CD4-positive, alpha-beta T cell treated with Interleukin-6 for 4 hours (primary cell): ENCODE measurements around the gene PRKAG2.
"Not testable (repeated sequence)": the region's sequence is repeated elsewhere in the genome, so short reads cannot be mapped to it uniquely, and the experiment has no call there.

Experiments
- DNase-seq: peaks from one replicate; pipeline ENCODE4 v3.0.0-alpha.2; 2020; ENCODE audit warnings: mixed read lengths

The PRKAG2 gene

DNA sequence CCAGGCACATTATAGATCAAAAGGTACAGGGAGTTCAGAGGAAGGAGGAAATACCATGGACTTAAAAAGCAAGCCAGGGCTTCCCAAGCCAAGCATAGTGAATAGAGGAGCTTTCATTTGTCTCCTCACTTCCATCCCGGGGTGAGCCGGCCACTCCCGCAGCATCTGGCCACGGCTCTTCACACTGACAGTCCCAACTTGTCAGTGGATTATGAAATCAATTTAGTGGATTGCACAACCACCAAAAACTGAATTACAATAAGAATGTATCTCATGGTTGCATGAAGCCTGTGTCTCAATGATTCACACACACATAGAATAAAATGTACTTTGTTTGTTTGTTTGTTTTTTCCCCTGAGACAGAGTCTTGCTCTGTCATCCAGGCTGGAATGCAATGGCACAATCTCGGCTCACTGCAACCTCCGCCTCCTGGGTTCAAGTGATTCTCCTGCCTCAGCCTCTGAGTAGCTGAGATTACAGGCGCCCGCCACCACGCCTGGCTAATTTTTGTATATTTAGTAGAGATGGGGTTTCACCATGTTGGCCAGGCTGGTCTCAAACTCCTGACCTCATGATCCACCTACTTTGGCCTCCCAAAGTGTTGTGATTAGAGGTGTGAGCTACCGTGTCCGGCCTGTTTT, 79.1 kb downstream of the PRKAG2 start:
- not testable (repeated sequence) for DNase-seq

DNA sequence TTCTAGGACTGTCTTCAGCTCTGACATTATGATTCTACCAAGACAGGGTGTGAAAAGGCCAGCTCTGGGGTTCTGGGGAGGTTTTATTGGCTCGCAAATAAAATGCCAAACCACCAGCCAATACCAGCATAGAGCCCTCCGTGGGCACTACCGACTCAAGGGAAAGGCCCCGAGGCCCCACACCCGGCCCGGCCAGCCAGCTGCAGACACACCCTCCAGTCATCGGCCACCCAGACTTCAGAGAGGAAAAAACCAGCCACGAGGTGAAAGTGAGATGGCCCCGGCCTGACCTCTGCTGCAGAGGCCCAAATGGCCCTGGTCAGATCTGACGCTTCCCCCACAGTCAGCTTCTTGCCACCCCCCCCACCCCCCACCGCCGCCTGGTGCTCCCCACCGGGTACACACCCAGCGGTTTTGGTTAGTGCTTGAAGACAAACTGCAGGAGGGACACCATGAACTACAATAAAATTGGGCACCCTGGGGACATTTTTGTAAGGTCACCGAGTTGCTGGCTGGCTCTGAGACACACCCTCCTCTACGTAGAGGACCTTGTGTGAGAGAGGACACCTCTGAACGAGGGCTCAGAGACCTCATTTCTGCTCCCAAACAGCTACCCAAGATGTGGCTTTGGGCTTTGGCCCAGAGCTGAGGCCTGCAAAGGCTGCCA, 79.9 kb downstream of the PRKAG2 start:
- DNase-seq: no peak

DNA sequence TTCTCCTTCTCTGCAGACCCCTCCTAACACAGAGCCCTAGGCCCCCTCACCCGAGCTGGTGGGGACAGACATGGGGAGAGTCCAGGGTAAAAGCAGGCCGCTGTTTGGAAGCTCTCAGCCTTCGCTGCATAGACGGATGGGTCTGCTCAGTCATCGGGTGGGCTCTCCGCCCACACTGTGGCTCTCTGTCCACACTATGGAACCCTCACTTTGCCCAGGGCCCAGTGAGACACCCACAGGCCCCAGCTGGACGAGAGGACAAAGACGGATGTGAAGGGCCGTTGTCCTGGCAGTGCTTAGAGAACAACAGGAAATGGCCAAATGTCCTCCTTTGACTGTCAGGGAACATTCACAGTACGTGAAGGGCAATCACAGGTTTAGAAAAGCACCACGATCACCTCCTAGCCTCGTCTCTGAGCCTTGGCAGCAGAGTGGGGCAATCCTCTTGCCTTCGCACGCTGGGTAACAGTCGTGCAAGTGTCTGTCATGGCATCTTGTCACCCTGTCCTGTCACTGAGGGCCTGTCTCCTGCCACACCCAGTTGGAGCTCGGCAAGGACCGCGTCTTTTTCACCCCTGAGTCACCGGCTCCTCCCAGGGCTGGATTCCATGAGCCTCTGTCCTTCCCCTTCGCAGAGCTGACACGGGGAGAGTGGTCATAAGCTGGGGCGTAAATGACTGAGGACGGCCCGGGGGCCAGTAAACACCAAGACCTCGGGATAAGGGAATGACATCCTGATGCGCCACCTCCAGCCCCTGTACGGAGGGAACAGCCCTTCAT, 80.6 kb downstream of the PRKAG2 start:
- no peak for DNase-seq

- peak; percentile 27 for DNase-seq
These were observed 81.6 kb downstream of the PRKAG2 start for GRCh38 chr7:151795168-151795811.

DNA sequence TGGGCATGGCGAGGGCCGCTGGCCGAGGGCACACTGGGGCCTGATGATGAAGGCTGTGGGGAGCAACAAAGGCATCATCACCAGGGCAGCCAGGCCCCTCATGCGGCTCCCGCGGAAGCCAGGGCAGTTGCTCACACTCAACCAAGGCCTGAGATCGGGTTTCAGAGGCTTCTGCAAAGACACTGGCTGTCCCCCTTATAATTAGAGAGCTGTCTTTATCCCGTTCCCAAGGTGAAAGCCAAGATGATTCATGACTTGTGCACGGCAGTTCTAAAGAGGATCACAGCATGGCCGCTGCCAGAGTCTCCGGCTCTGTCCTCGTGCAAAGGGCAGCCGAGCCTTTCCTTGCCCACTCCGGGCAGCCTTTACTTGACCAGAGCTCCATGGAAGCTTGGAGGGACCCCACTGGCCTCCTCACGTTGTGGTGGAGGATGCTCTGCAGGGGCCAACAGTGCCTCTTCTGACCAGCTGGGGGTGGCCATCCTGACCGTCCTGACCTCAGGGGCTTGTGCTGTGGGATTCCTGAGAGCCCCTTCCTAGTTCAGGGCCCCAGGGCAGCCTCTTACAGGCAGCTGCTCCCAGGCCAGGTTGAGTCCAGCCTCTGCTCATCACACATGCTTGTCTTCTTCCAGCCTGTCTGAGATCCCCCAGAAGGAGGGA, 82.3 kb downstream of the PRKAG2 start:
- no peak for DNase-seq

DNA sequence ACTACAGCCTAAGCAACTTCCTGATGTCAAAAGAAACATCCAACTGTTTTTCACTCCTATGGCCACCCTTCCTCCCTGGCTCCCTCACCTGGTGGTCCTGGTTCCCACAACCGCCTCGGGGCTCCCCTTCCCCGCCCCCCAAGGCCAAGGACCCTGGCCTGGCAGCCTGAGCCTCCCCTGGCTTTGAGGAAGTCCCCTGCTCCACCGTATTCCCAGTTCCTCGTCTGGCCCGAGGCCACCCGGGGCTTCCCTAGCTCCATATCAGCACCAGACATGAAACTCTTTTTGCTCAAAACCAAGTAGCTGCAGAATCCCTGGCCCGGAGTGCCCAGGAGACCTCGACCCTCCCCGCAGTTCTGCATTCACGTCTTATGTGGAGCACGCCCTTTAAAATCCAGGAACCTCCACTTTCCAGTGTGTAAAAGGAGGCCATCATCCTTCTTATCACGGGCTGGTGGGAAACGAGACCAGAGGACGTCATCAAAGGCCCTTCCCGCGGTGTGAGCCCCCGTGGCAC, 82.9 kb downstream of the PRKAG2 start:
- no peak for DNase-seq

GRCh38 chr7:151793531-151793951, 83.4 kb downstream of the PRKAG2 start:
- no peak for DNase-seq

DNA sequence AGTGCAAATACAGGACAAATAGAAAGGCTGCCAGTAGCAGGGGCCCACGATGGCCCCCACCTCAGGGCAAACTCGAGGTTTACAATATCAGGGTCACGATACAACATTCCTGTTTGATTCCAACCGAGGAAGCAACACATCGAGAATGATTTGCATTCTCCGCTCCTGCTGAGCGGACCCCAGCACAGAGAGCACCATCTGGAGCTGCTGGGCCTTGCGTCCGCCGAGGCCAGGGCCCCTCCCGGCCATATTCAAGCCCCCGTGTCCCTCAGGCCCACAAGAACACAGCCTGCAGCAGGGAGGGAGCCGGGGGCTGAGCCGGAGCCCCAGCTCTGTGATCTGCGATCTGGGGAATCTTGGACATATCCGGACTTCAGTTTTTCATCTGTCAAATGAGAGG, 84.3 kb downstream of the PRKAG2 start:
- no peak for DNase-seq

GRCh38 chr7:151792086-151792485, 84.8 kb downstream of the PRKAG2 start:
- DNase-seq: no peak

DNA sequence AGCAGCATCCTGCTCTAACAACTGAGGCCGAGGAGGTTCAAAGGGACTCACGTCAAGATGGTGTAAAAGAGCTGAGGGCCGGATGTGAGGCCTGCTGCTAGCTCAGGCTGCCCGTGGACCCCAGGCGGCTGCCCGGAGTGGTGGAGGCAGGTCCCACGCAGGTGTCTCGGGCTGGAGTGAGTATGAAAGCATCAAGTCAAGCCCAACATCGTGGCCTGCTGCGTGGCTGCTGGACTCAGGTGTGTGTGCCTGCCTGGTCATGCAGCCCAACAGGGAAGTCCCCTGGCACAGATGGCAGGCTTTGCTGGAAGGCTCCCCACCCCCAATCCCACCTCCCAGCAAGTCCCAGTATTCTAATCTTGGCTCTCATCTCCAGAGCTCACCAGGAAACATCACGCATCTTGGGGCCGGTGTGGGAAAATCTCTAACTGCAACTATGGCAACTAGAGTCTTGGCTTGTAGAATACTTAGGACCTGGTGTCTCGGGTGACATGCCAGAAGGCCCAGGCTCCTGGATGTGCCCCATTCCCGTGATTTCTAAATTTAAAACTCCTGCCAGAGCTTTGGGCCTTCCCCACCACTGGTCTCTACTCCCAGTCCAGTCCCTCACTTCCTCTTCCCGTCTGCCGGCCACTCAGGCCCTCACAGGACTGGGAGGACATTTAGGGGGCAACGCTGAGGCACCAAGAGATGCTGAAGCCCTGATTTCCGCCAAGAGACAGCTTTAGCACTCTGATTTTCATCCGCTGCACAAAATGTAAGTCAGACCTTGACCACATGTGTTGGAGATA, 85.9 kb downstream of the PRKAG2 start:
- DNase-seq: no peak

GRCh38 chr7:151790095-151790829, 86.7 kb downstream of the PRKAG2 start:
- no peak for DNase-seq

DNA sequence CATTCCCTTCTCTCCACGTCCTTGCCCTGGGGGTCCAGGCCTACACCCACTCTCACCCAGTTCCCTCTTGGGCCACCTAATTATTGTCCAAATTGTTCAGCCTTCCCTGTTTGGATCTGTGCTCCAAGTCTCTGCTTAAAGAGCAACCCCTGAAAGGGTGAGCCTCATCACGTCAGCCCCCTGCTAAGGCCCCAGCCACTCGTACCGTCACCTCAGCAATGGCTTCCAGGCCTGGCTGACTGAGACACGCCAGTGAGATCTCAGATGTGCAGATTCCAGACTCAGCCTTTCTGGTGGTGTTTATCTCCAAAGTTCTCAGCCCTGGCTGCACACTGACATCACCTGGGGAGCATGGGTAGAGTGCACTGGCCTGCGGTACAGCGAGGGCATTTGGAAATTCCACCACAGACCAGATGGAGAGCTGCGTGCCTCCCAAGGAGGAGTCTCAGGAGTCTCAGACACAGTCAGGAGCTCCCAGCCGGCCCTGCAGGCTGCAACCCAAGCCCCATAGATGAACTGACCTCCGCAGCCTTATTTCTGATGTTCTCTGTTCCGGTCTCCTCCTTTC, 87.5 kb downstream of the PRKAG2 start:
- DNase-seq: no peak

DNA sequence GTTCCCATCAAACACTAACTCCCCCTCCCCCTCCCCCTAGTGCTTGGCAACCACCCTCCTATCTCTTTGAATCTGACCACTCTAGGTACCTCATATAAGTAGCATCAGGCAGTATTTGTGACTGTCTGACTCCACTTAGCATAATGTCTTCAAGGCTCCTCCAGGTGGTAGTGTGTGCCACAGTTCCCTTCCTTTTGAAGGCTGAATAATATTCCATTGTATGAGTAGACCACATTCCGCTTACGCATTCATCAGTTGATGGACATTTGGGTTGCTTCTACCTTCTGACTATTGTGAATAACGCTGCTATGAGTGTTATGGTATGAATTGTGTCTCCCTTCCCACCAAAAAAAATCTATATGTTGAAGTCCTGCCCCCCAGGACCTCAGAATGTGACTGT, 89.6 kb downstream of the PRKAG2 start:
- DNase-seq: no peak

GRCh38 chr7:151786936-151787335, 90.0 kb downstream of the PRKAG2 start:
- no peak for DNase-seq

GRCh38 chr7:151786241-151786640, 90.7 kb downstream of the PRKAG2 start:
- no peak for DNase-seq

DNA sequence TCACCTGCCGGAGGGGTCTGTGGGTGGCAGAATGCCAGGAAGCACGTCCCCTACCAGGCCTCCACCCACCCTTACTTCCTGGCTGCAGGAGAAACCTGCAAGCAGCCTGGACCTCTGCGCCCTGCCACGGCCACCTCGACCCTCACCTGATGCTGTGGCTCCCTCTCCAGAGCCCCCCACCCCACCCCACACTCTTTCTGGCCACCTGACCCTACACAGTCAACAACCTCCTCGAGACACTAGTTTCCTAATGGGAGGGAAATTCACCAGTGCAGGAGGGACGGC, 91.3 kb downstream of the PRKAG2 start:
- no peak for DNase-seq

GRCh38 chr7:151784853-151785680, 91.8 kb downstream of the PRKAG2 start:
- DNase-seq: no peak

DNA sequence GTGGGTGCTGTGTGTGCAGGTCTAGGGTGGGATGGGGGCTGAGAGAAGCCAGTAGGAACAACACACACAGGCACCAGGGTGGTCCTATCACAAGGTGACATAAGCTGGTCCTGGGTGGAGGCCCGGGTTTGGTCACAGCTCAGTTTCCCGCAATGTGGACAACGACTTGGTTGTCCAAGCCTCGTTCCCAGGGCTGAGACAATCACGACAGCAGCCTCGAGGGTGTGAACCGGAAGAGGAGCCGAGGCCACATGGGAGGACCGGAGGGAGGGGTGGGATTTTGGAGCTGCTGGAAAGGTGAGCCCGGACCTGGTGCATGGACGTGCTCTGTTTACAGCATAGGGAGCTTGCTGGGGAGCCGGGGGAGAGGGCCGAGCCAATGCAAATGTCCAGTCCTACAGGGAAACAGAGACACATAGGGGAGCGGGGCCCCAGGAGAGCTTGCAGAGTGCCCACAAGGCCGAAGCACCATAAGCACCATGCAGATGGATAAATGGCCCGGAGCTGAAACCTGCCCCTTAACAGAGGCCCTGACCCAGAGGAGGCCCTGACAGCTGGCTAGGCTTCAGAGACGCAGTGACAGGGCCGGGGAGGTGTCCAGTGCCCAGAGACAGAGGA, 92.8 kb downstream of the PRKAG2 start:
- no peak for DNase-seq

- DNase-seq: peak; percentile 75
These were observed 94.1 kb downstream of the PRKAG2 start for GRCh38 chr7:151782598-151783448.
